ENCODE data around the gene HSPA6. TPM values are rescaled to one million over a fixed set of nuclear protein-coding genes. Genes with fewer than 3 reads are reported as not detected.

Gene HSPA6
- polyA plus RNA-seq, 2 of the 4 experiments (the other 2 are of a cell fraction) = 0.50 to 0.58 TPM

- H3K9me3 ChIP-seq = no peaks in the 10 kb centered on the region
- ChIA-PET CTCF (interaction anchor here (0.8 to 1.3 kb wide), 2 partner anchors 12 to 249 kb away, joined by 3 read pairs; no protein-coding TSS in a partner anchor), POLR2A (no interaction called here)
- no peaks in the 10 kb centered on the region for H3K4me1 ChIP-seq
- H3K4me3 ChIP-seq = no peak overlapping the region
- no peak overlapping the region for H3K27ac ChIP-seq
- H3K4me2 ChIP-seq = no peak overlapping the region
- ATAC-seq (no peak), FAIRE-seq (no peak), DNase-seq (ENCODE audit: low read depth in 1 of 2, low spot score in 1 of 2) (no peak)
- TF ChIP-seq BHLHE40 (IDR thresholded peaks at IDR 0.05; ENCODE audit: low read depth, low read length) (no peak), ZSCAN20 (CRISPR knock-in tag; IDR thresholded peaks at IDR 0.05) (no peak), E2F6 (IDR thresholded peaks at IDR 0.05; ENCODE audit: borderline replicate concordance, low read depth) (no peak), TFCP2L1 (CRISPR knock-in tag; IDR thresholded peaks at IDR 0.05) (no peak), BCL3 (IDR thresholded peaks at IDR 0.05) (no peak), FOSL2 (IDR thresholded peaks at IDR 0.05) (no peak), FOSL2 (CRISPR knock-in tag; IDR thresholded peaks at IDR 0.05) (no peak), CBX2 (IDR thresholded peaks at IDR 0.05; ENCODE audit: borderline replicate concordance, low read depth) (no peak), RARB (CRISPR knock-in tag; IDR thresholded peaks at IDR 0.05) (no peak), NFE2L2 (conservative IDR thresholded peaks at IDR 0.05; ENCODE audit: low read length) (no peak), ATOH8 (CRISPR knock-in tag; IDR thresholded peaks at IDR 0.05; ENCODE audit: low read depth) (no peak), CHD4 (IDR thresholded peaks at IDR 0.05; ENCODE audit: borderline replicate concordance) (no peak), HDAC2 (IDR thresholded peaks at IDR 0.05) (no peak), ZC3H11A (IDR thresholded peaks at IDR 0.05) (no peak), NPAS2 (CRISPR knock-in tag; IDR thresholded peaks at IDR 0.05; ENCODE audit: borderline replicate concordance) (no peak), PHF8 (IDR thresholded peaks at IDR 0.05; ENCODE audit: borderline replicate concordance, low read depth) (no peak)
- 11% methylated on average over 2 of the region's 2 CpGs for WGBS (ENCODE audit: missing lambda C conversion rate)
These were observed 31.5 kb upstream of the HSPA6 start for GRCh38 chr1:161492827-161493226.

GRCh38 chr1:161494091-161494735, 30.1 kb upstream of the HSPA6 start:
- ChIA-PET POLR2A (no interaction called here), CTCF (interaction anchor here (0.7 to 1.8 kb wide), 3 partner anchors 12 to 247 kb away, joined by 3 to 4 read pairs (median 4); no protein-coding TSS in a partner anchor)
- no peak for FAIRE-seq
- no peak for TF ChIP-seq MAX (IDR thresholded peaks at IDR 0.05)
- no peak for TF ChIP-seq REST (IDR thresholded peaks at IDR 0.05)
- no peak for TF ChIP-seq FOSL2 (IDR thresholded peaks at IDR 0.05)
- no peak for TF ChIP-seq FOSL2 (CRISPR knock-in tag; IDR thresholded peaks at IDR 0.05)
- TF ChIP-seq CBX2 (IDR thresholded peaks at IDR 0.05; ENCODE audit: borderline replicate concordance, low read depth) = no peak
- no peak for TF ChIP-seq HES2 (IDR thresholded peaks at IDR 0.05)
- TF ChIP-seq NR3C1 (IDR thresholded peaks at IDR 0.05) = no peak
- no peak for TF ChIP-seq POLR2A (IDR thresholded peaks at IDR 0.05; ENCODE audit: low read length)
- no peak for TF ChIP-seq MAZ (IDR thresholded peaks at IDR 0.05; ENCODE audit: borderline replicate concordance, low read depth, low read length)
- no peak for DNase-seq (ENCODE audit: low read depth in 1 of 2, low spot score in 1 of 2)
- ATAC-seq = no peak
- WGBS (ENCODE audit: missing lambda C conversion rate) = 46% methylated on average over 3 of the region's 3 CpGs
- no peak overlapping the region for H3K4me3 ChIP-seq
- no peaks in the 10 kb centered on the region for H3K4me1 ChIP-seq
- H3K4me2 ChIP-seq = no peak overlapping the region
- H3K9me3 ChIP-seq = no peaks in the 10 kb centered on the region
- no peak overlapping the region for H3K27ac ChIP-seq

All from A549 (cell line).